GM19395 (cell line): ENCODE data around the gene VPS16.
A peak's percentile ranks its signal among the peaks of the same experiment; 100 is the strongest.

Experiments used
- ATAC-seq: cut with Tn5 transposase; IDR thresholded peaks from one replicate; pipeline ENCODE4 v1.9.1; 2021; ENCODE audit warnings: mild to moderate bottlenecking, moderate library complexity; ENCODE audit not compliant: unreplicated experiment

VPS16 gene

GRCh38 chr20:2840138-2840966, at the start of gene VPS16, which contains the start of gene PCED1A:
TSS of gene VPS16 (plus strand) at chr20:2840745. CDS start at chr20:2840775, 30 bp downstream.
TSS of gene PCED1A (minus strand) at chr20:2840655. CDS start at chr20:2839912, 743 bp downstream.
- ATAC-seq: peak; percentile 92

GRCh38 chr20:2793471-2793870, 47.1 kb upstream of the VPS16 start:
- ATAC-seq: no peak

- ATAC-seq: no peak
Measured at GRCh38 chr20:2794202-2794748, 46.3 kb upstream of the VPS16 start.

GRCh38 chr20:2794866-2795447, 45.6 kb upstream of the VPS16 start:
- no peak for ATAC-seq

GRCh38 chr20:2795451-2795850, 45.1 kb upstream of the VPS16 start:
- ATAC-seq: no peak

- ATAC-seq: no peak
Measured at GRCh38 chr20:2796011-2796660, 44.4 kb upstream of the VPS16 start.

GRCh38 chr20:2797136-2797983, 43.2 kb upstream of the VPS16 start:
- no peak for ATAC-seq

GRCh38 chr20:2798095-2798805, 42.3 kb upstream of the VPS16 start:
- no peak for ATAC-seq

- no peak for ATAC-seq
Measured at GRCh38 chr20:2798814-2799213, 41.7 kb upstream of the VPS16 start.

- ATAC-seq: no peak
Measured at GRCh38 chr20:2799271-2799670, 41.3 kb upstream of the VPS16 start.

- ATAC-seq: peak; percentile 13
Measured at GRCh38 chr20:2799688-2800520, 40.6 kb upstream of the VPS16 start.

- peak; percentile 72 for ATAC-seq
Measured at GRCh38 chr20:2800521-2801285, 39.8 kb upstream of the VPS16 start, which contains the start of gene CPXM1. TSS of gene CPXM1 (minus strand) at chr20:2800627. CDS start at chr20:2800572, 55 bp downstream.

GRCh38 chr20:2801286-2801728, 39.2 kb upstream of the VPS16 start:
- ATAC-seq: no peak

- ATAC-seq: no peak
Measured at GRCh38 chr20:2804041-2804828, 36.3 kb upstream of the VPS16 start.

GRCh38 chr20:2804852-2805688, 35.5 kb upstream of the VPS16 start:
- no peak for ATAC-seq

GRCh38 chr20:2805689-2806350, 34.7 kb upstream of the VPS16 start:
- ATAC-seq: no peak
